Measurements from ENCODE around the gene NEK8. TPM values are rescaled to one million over a fixed set of nuclear protein-coding genes. Genes with fewer than 3 reads are reported as not detected.

The NEK8 gene
- total RNA-seq, 1 donor, result 4.9 TPM

GRCh38 chr17:28747051-28747691 lies 18.6 kb downstream of the NEK8 start:
- DNase-seq (ENCODE audit: low read depth), result no peak
- H3K4me3 ChIP-seq (ENCODE audit: low read depth, low read length), result no peak overlapping the region
- TF ChIP-seq, protein P1, sequence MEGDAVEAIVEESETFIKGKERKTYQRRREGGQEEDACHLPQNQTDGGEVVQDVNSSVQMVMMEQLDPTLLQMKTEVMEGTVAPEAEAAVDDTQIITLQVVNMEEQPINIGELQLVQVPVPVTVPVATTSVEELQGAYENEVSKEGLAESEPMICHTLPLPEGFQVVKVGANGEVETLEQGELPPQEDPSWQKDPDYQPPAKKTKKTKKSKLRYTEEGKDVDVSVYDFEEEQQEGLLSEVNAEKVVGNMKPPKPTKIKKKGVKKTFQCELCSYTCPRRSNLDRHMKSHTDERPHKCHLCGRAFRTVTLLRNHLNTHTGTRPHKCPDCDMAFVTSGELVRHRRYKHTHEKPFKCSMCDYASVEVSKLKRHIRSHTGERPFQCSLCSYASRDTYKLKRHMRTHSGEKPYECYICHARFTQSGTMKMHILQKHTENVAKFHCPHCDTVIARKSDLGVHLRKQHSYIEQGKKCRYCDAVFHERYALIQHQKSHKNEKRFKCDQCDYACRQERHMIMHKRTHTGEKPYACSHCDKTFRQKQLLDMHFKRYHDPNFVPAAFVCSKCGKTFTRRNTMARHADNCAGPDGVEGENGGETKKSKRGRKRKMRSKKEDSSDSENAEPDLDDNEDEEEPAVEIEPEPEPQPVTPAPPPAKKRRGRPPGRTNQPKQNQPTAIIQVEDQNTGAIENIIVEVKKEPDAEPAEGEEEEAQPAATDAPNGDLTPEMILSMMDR (IDR thresholded peaks at IDR 0.05; ENCODE audit: insufficient read depth, low read length), result no peak

- TF ChIP-seq, protein P1 (IDR thresholded peaks at IDR 0.05; ENCODE audit: insufficient read depth, low read length), result no peak
- no peak for DNase-seq (ENCODE audit: low read depth)
- H3K4me3 ChIP-seq (ENCODE audit: low read depth, low read length), result no peak overlapping the region
Observed at GRCh38 chr17:28747801-28748750, 19.5 kb downstream of the NEK8 start.

DNA sequence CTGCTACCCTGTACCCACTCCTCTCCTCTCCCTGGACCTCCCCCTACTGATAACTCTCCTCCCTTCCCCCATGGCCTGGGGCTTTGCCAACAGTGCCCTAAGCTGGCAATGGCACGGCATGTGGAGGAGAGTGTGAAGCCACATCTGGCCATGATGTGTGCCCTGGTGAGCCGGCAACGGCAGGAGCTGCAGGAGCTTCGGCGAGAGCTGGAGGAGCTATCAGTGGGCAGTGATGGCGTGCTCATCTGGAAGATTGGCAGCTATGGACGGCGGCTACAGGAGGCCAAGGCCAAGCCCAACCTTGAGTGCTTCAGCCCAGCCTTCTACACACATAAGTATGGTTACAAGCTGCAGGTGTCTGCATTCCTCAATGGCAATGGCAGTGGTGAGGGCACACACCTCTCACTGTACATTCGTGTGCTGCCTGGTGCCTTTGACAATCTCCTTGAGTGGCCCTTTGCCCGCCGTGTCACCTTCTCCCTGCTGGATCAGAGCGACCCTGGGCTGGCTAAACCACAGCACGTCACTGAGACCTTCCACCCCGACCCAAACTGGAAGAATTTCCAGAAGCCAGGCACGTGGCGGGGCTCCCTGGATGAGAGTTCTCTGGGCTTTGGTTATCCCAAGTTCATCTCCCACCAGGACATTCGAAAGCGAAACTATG lies 20.4 kb downstream of the NEK8 start:
- no peak for DNase-seq (ENCODE audit: low read depth)
- no peak overlapping the region for H3K4me3 ChIP-seq (ENCODE audit: low read depth, low read length)
- TF ChIP-seq, protein P1 (IDR thresholded peaks at IDR 0.05; ENCODE audit: insufficient read depth, low read length), result no peak

DNA sequence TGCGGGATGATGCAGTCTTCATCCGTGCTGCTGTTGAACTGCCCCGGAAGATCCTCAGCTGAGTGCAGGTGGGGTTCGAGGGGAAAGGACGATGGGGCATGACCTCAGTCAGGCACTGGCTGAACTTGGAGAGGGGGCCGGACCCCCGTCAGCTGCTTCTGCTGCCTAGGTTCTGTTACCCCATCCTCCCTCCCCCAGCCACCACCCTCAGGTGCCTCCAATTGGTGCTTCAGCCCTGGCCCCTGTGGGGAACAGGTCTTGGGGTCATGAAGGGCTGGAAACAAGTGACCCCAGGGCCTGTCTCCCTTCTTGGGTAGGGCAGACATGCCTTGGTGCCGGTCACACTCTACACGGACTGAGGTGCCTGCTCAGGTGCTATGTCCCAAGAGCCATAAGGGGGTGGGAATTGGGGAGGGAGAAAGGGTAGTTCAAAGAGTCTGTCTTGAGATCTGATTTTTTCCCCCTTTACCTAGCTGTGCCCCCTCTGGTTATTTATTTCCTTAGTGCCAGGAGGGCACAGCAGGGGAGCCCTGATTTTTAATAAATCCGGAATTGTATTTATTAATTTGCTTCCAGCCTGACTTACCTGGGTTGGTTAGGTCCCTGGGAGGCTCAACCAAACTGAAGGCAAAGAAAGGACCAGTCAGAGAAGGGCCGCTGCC lies 21.1 kb downstream of the NEK8 start:
- H3K4me3 ChIP-seq (ENCODE audit: low read depth, low read length), result no peak overlapping the region
- DNase-seq (ENCODE audit: low read depth), result no peak
- TF ChIP-seq, protein P1 (IDR thresholded peaks at IDR 0.05; ENCODE audit: insufficient read depth, low read length), result no peak

GRCh38 chr17:28750178-28751047 lies 21.8 kb downstream of the NEK8 start:
- DNase-seq (ENCODE audit: low read depth), result peak; percentile 93
- H3K4me3 ChIP-seq (ENCODE audit: low read depth, low read length), result no peak overlapping the region
- TF ChIP-seq, protein P1 (IDR thresholded peaks at IDR 0.05; ENCODE audit: insufficient read depth, low read length), result peak; percentile 100

Measured in fibroblast of the aortic adventitia (primary cell).